Stomach (tissue), 9 donors: Measurements from ENCODE around the gene DDHD1. TPM values are rescaled to one million over a fixed set of nuclear protein-coding genes. Genes with fewer than 3 reads are reported as not detected.
"Not testable (repeated sequence)": the region's sequence is repeated elsewhere in the genome, so short reads cannot be mapped to it uniquely, and the experiment has no call there.

Source experiments
- DNase-seq, 2 donors: peaks; one replicate each; pipeline versions ENCODE4 v3.0.0 to v3.0.0-alpha.2; 2013 to 2019
- H3K27ac ChIP-seq, 5 donors: fragments of 200-600 bp in 4 of 5; sonication (generic) in 4 of 5; one replicate each; pipeline ENCODE4 v1.5.1; 2013 to 2019; ENCODE audit warnings: mild to moderate bottlenecking in 1 of 5, moderate library complexity in 1 of 5
- H3K27me3 ChIP-seq, 3 donors: fragments of 200-600 bp; sonication (generic); one replicate each; pipeline ENCODE4 v1.5.1; 2017 to 2019; ENCODE audit warnings: mixed run types in 1 of 3
- H3K36me3 ChIP-seq, 4 donors: fragments of 200-600 bp; sonication (generic); 1 replicate in 3 of 4; 2 replicates in 1 of 4; pipeline ENCODE4 v1.5.1; 2016 to 2019
- H3K4me1 ChIP-seq, 4 donors: fragments of 200-600 bp; sonication (generic); one replicate each; pipeline ENCODE4 v1.5.1; 2016 to 2019
- H3K4me3 ChIP-seq, 4 donors: fragments of 200-600 bp; sonication (generic) in 3 of 4; one replicate each; pipeline ENCODE4 v1.5.1; 2016 to 2019; ENCODE audit warnings: mild to moderate bottlenecking in 1 of 4
- H3K9me3 ChIP-seq, 4 donors: fragments of 200-600 bp; sonication (generic); one replicate each; pipeline ENCODE4 v1.5.1; 2016 to 2019
- CTCF ChIP-seq, 7 experiments: fragments of 450-650 bp in 4 of 7; fragments of 200-600 bp in 3 of 7; sonication (generic) in 3 of 7; IDR thresholded peaks; one replicate each; pipeline ENCODE4 v1.5.1; 2016 to 2019; ENCODE audit warnings: antibody characterized with exemption in 7 of 7, control low read depth in 2 of 7, mild to moderate bottlenecking in 1 of 7
- EP300 ChIP-seq: sonication (generic); formaldehyde crosslinking; IDR thresholded peaks from one replicate; pipeline ENCODE4 v1.6.1; 2017; ENCODE audit warnings: antibody characterized with exemption
- POLR2A ChIP-seq, 4 donors: fragments of 450-650 bp; IDR thresholded peaks; one replicate each; pipeline ENCODE4 v1.6.1; 2016; ENCODE audit warnings: antibody characterized with exemption in 4 of 4, control low read depth in 2 of 4, mild to moderate bottlenecking in 1 of 4, moderate library complexity in 1 of 4
- POLR2AphosphoS5 ChIP-seq, 3 donors: sonication (generic); formaldehyde crosslinking; IDR thresholded peaks; one replicate each; pipeline ENCODE4 v1.6.1; 2016; ENCODE audit warnings: antibody characterized with exemption in 3 of 3
- WGBS, 5 donors: extraction: QIAGEN DNeasy Blood & Tissue Kit in 3 of 5; methylation state at CpG; one replicate each; pipeline versions ENCODE4 v1.1.5 to v1.1.7; 2013 to 2018; 5-methylcytosine and 5-hydroxymethylcytosine counted together
- intact Hi-C: fragments of 100-400 bp; cut with DNase I; formaldehyde crosslinking; loops from one replicate; pipeline ENCODE4 v1.15.1; 2023; ENCODE audit warnings: low total_unique reads
- polyA plus RNA-seq, 3 donors: library from polyadenylated mRNA; stranded (reverse); fragments of 200-250 nt; gene quantifications; one replicate each; pipeline ENCODE4 v1.2.3, GENCODE V29; 2013
- total RNA-seq, 5 donors: library from RNA; depleted of rRNA; stranded (reverse); fragments of >200 nt; gene quantifications; one replicate each; pipeline versions ENCODE4 v1.1.0 to v1.2.3, GENCODE V29; 2014 to 2016
- donor health status: healthy with polysubstance abuse.
- donor health status: Bipolar disorder and iron deficiency.
- donor health status: healthy.

The DDHD1 gene
- total and polyA plus RNA-seq, 8 donors: 2.1 to 50.7 (median 11.0) TPM

- no peak overlapping the region for H3K4me3 ChIP-seq
- H3K27me3 ChIP-seq: peaks cover 0 to 8% (median 0%) of the 10 kb centered on the region in 3 donors
- H3K36me3 ChIP-seq: no peaks in the 10 kb centered on the region
- TF ChIP-seq CTCF (IDR thresholded peaks at IDR 0.05) (no peak), POLR2A (IDR thresholded peaks at IDR 0.05) (no peak), POLR2AphosphoS5 (IDR thresholded peaks at IDR 0.05) (no peak), EP300 (no peak)
- intact Hi-C loops: no loop called here
- WGBS, 5 donors: 58 to 72% (median 70%) methylated on average over 2 of the region's 2 CpGs
- H3K9me3 ChIP-seq: no peaks in the 10 kb centered on the region
- no peak overlapping the region for H3K27ac ChIP-seq
- DNase-seq: no peak
- no peaks in the 10 kb centered on the region for H3K4me1 ChIP-seq
Observed at GRCh38 chr14:53183611-53184010, 30.5 kb upstream of the DDHD1 start.

- H3K27me3 ChIP-seq: peaks cover 0 to 8% (median 0%) of the 10 kb centered on the region in 3 donors
- H3K4me1 ChIP-seq: no peaks in the 10 kb centered on the region
- TF ChIP-seq POLR2AphosphoS5 (IDR thresholded peaks at IDR 0.05): no peak
- TF ChIP-seq POLR2A (IDR thresholded peaks at IDR 0.05): no peak
- no peak for TF ChIP-seq EP300
- TF ChIP-seq CTCF (IDR thresholded peaks at IDR 0.05): no peak
- H3K9me3 ChIP-seq: no peaks in the 10 kb centered on the region
- H3K36me3 ChIP-seq: no peaks in the 10 kb centered on the region
- 38 to 48% (median 41%) methylated on average over 2 of the region's 2 CpGs for WGBS, 5 donors
- DNase-seq: no peak
- intact Hi-C loops: no loop called here
- no peak overlapping the region for H3K4me3 ChIP-seq
- H3K27ac ChIP-seq: no peak overlapping the region
Observed at GRCh38 chr14:53183056-53183455, 29.9 kb upstream of the DDHD1 start.

GRCh38 chr14:53181463-53182081, 28.4 kb upstream of the DDHD1 start:
- H3K4me3 ChIP-seq, DNase-seq, H3K9me3 ChIP-seq, H3K4me1 ChIP-seq, H3K36me3 ChIP-seq, H3K27ac ChIP-seq, intact Hi-C loops, H3K27me3 ChIP-seq: not testable (repeated sequence)
- 86 to 92% (median 89%) methylated on average over 10 to 11 of the region's 11 CpGs for WGBS, 5 donors

- TF ChIP-seq POLR2A (IDR thresholded peaks at IDR 0.05) (no peak), EP300 (no peak), CTCF (IDR thresholded peaks at IDR 0.05) (no peak), POLR2AphosphoS5 (IDR thresholded peaks at IDR 0.05) (no peak)
- no peaks in the 10 kb centered on the region for H3K4me1 ChIP-seq
- H3K4me3 ChIP-seq: no peak overlapping the region
- no peak for DNase-seq
- H3K9me3 ChIP-seq: no peaks in the 10 kb centered on the region
- intact Hi-C loops: no loop called here
- no peak overlapping the region for H3K27ac ChIP-seq
- H3K27me3 ChIP-seq: peaks cover 0 to 8% (median 0%) of the 10 kb centered on the region in 3 donors
- no peaks in the 10 kb centered on the region for H3K36me3 ChIP-seq
- WGBS, 5 donors: 81 to 87% (median 84%) methylated on average over 13 of the region's 13 CpGs
Observed at GRCh38 chr14:53180272-53181221, 27.4 kb upstream of the DDHD1 start.

- intact Hi-C loops, DNase-seq, H3K9me3 ChIP-seq, H3K27ac ChIP-seq, H3K36me3 ChIP-seq, H3K4me1 ChIP-seq, H3K27me3 ChIP-seq, H3K4me3 ChIP-seq: not testable (repeated sequence)
- 60 to 67% (median 63%) methylated on average over 2 of the region's 2 CpGs for WGBS, 5 donors
Observed at GRCh38 chr14:53179486-53180005, 26.4 kb upstream of the DDHD1 start.
